ENCODE results near the gene CCDC12.

GRCh38 chr3:46994801-46995731 is 18.5 kb upstream of the CCDC12 start:
- TF ChIP-seq ZNF274 (IDR thresholded peaks at IDR 0.05; ENCODE audit: low read depth, low read length), result no peak
- TF ChIP-seq SUZ12 (IDR thresholded peaks at IDR 0.05; ENCODE audit: extremely low read depth, insufficient read depth, insufficient read length), result no peak
- TF ChIP-seq YY1 (IDR thresholded peaks at IDR 0.05; ENCODE audit: insufficient read depth, insufficient read length), result no peak

Data from NT2/D1 (cell line).